Gastroesophageal sphincter (tissue), 3 donors: ENCODE data around the gene GSTM1.

Source experiments
- CTCF ChIP-seq, 4 experiments: fragments of 200-600 bp in 2 of 4; fragments of 450-650 bp in 2 of 4; sonication (generic) in 1 of 4; IDR thresholded peaks; one replicate each; pipeline ENCODE4 v1.5.1; 2017 to 2019; ENCODE audit warnings: antibody characterized with exemption in 4 of 4, mild to moderate bottlenecking in 2 of 4, moderate library complexity in 2 of 4
- EP300 ChIP-seq: sonication (generic); formaldehyde crosslinking; IDR thresholded peaks from one replicate; pipeline ENCODE4 v1.6.1; 2017; ENCODE audit warnings: antibody characterized with exemption, mild to moderate bottlenecking
- POLR2A ChIP-seq, 2 donors: fragments of 450-650 bp; IDR thresholded peaks; one replicate each; pipeline ENCODE4 v1.6.1; 2017; ENCODE audit warnings: antibody characterized with exemption in 2 of 2, mild to moderate bottlenecking in 2 of 2, moderate library complexity in 1 of 2
- POLR2AphosphoS5 ChIP-seq: sonication (generic); formaldehyde crosslinking; IDR thresholded peaks from one replicate; pipeline ENCODE4 v1.6.1; 2017; ENCODE audit warnings: antibody characterized with exemption

- TF ChIP-seq CTCF (IDR thresholded peaks at IDR 0.05) (no peak), POLR2AphosphoS5 (no peak), EP300 (no peak), POLR2A (IDR thresholded peaks at IDR 0.05) (no peak)
Observed at GRCh38 chr1:109721042-109721441, 33.4 kb downstream of the GSTM1 start.
